Activated CD8-positive, alpha-beta T cell treated with anti-CD3 and anti-CD28 coated beads for 36 hours (primary cell): ENCODE results near the gene SCRT2. TPM values are rescaled to one million over a fixed set of nuclear protein-coding genes. Genes with fewer than 3 reads are reported as not detected.

ENCODE experiments used
- ATAC-seq: fragments of 200-7000 bp; cut with Tn5 transposase; one replicate; pipeline ENCODE4 v1.10.0; 2021; ENCODE audit warnings: mild to moderate bottlenecking, moderate library complexity
- CTCF ChIA-PET: fragments of 350-600 bp; sonication (Branson Sonifier 250); formaldehyde crosslinking; loops from one replicate; lab custom pipeline; 2021; ENCODE audit warnings: antibody characterized with exemption; lab: Charles Lee
- POLR2A ChIA-PET: fragments of 350-600 bp; sonication (Branson Sonifier 250); formaldehyde crosslinking; loops from one replicate; lab custom pipeline; 2021; ENCODE audit warnings: antibody characterized with exemption; lab: Charles Lee
- DNase-seq: peaks from one replicate; pipeline ENCODE4 v3.0.0-alpha.2; 2020
- H3K27ac Mint-ChIP-seq: one replicate; pipeline ENCODE4 v1.8.0; 2021; ENCODE audit warnings: mild to moderate bottlenecking, mixed read lengths
- H3K27me3 Mint-ChIP-seq: one replicate; pipeline ENCODE4 v1.8.0; 2021; ENCODE audit warnings: mixed read lengths
- H3K36me3 Mint-ChIP-seq: one replicate; pipeline ENCODE4 v1.8.0; 2021; ENCODE audit warnings: low read depth, mixed read lengths
- H3K4me1 Mint-ChIP-seq: one replicate; pipeline ENCODE4 v1.8.0; 2021; ENCODE audit warnings: low read depth, mixed read lengths
- H3K4me3 Mint-ChIP-seq: one replicate; pipeline ENCODE4 v1.8.0; 2021; ENCODE audit warnings: mild to moderate bottlenecking, moderate library complexity, mixed read lengths
- H3K9me3 Mint-ChIP-seq: one replicate; pipeline ENCODE4 v1.8.0; 2021; ENCODE audit warnings: mixed read lengths
- CTCF ChIP-seq: fragments of 200-600 bp; IDR thresholded peaks from one replicate; pipeline ENCODE4 v1.8.0; 2022; ENCODE audit warnings: antibody characterized with exemption, mild to moderate bottlenecking
- intact Hi-C: fragments of 100-400 bp; cut with micrococcal nuclease; formaldehyde crosslinking; loops from one replicate; pipeline ENCODE4 v1.10.0; 2022
- total RNA-seq, 2 experiments: library from RNA; stranded (reverse); gene quantifications; one replicate each; pipeline ENCODE4 v1.2.3, GENCODE V29; 2021

SCRT2 gene
- total RNA-seq, 2 experiments from 2014 or later, result not detected

- Mint-ChIP-seq H3K36me3 (no peaks in the 10 kb centered on the region), H3K27me3 (peaks cover 16% of the 10 kb centered on the region), H3K9me3 (no peaks in the 10 kb centered on the region), H3K4me3 (no peak overlapping the region), H3K4me1 (no peaks in the 10 kb centered on the region), H3K27ac (no peak overlapping the region)
- TF ChIP-seq CTCF, result no peak
- ChIA-PET POLR2A (no interaction called here), CTCF (no interaction called here)
- DNase-seq, result no peak
- intact Hi-C loops, result no loop called here
- ATAC-seq, result no peak
These were observed 44.2 kb upstream of the SCRT2 start for GRCh38 chr20:719816-720215.

GRCh38 chr20:719068-719467 is 43.5 kb upstream of the SCRT2 start:
- no peaks in the 10 kb centered on the region for H3K9me3 Mint-ChIP-seq
- ChIA-PET CTCF (no interaction called here), POLR2A (no interaction called here)
- no peak for DNase-seq
- no peak overlapping the region for H3K27ac Mint-ChIP-seq
- no peaks in the 10 kb centered on the region for H3K4me1 Mint-ChIP-seq
- TF ChIP-seq CTCF, result no peak
- H3K27me3 Mint-ChIP-seq, result peaks cover 16% of the 10 kb centered on the region
- intact Hi-C loops, result no loop called here
- no peaks in the 10 kb centered on the region for H3K36me3 Mint-ChIP-seq
- ATAC-seq, result no peak
- no peak overlapping the region for H3K4me3 Mint-ChIP-seq

GRCh38 chr20:717832-718231 is 42.2 kb upstream of the SCRT2 start:
- intact Hi-C loops, result no loop called here
- Mint-ChIP-seq H3K4me1 (no peaks in the 10 kb centered on the region), H3K36me3 (no peaks in the 10 kb centered on the region), H3K9me3 (peaks cover 4% of the 10 kb centered on the region), H3K27ac (no peak overlapping the region), H3K4me3 (no peak overlapping the region), H3K27me3 (peaks cover 18% of the 10 kb centered on the region)
- ChIA-PET POLR2A (no interaction called here), CTCF (interaction anchor here (1.8 kb wide), 1 partner anchor 21 kb away, joined by 6 read pairs; no protein-coding TSS in a partner anchor)
- no peak for TF ChIP-seq CTCF
- ATAC-seq, result no peak
- no peak for DNase-seq

GRCh38 chr20:717271-717670 is 41.7 kb upstream of the SCRT2 start:
- Mint-ChIP-seq H3K4me3 (no peak overlapping the region), H3K36me3 (no peaks in the 10 kb centered on the region), H3K27ac (no peak overlapping the region), H3K27me3 (peaks cover 18% of the 10 kb centered on the region), H3K4me1 (no peaks in the 10 kb centered on the region), H3K9me3 (peaks cover 4% of the 10 kb centered on the region)
- ATAC-seq, result no peak
- CTCF ChIA-PET, result interaction anchor here (1.8 kb wide), 1 partner anchor 22 kb away, joined by 6 read pairs; no protein-coding TSS in a partner anchor
- DNase-seq, result no peak
- POLR2A ChIA-PET, result no interaction called here
- no peak for TF ChIP-seq CTCF
- intact Hi-C loops, result no loop called here

GRCh38 chr20:714453-714852 is 38.9 kb upstream of the SCRT2 start:
- Mint-ChIP-seq H3K9me3 (peaks cover 6% of the 10 kb centered on the region), H3K27me3 (peaks cover 26% of the 10 kb centered on the region), H3K36me3 (no peaks in the 10 kb centered on the region), H3K27ac (no peak overlapping the region), H3K4me1 (peaks cover under 1% of the 10 kb centered on the region), H3K4me3 (no peak overlapping the region)
- intact Hi-C loops, result no loop called here
- CTCF ChIA-PET, result no interaction called here
- ATAC-seq (no peak), DNase-seq (no peak)
- POLR2A ChIA-PET, result no interaction called here
- TF ChIP-seq CTCF, result no peak
